Measurements from ENCODE around the gene SLIT3.

Gene SLIT3

GRCh38 chr5:169029661-169030274 is 271.2 kb downstream of the SLIT3 start:
- no peak for DNase-seq

GRCh38 chr5:169029037-169029436 is 271.9 kb downstream of the SLIT3 start:
- no peak for DNase-seq

- DNase-seq: no peak
Measured at GRCh38 chr5:169027501-169028061, 273.4 kb downstream of the SLIT3 start.

GRCh38 chr5:169025491-169025890 is 275.4 kb downstream of the SLIT3 start:
- no peak for DNase-seq

- no peak for DNase-seq
Measured at GRCh38 chr5:169024421-169024820, 276.5 kb downstream of the SLIT3 start.

GRCh38 chr5:169022718-169023117 is 278.2 kb downstream of the SLIT3 start:
- DNase-seq: no peak

- DNase-seq: no peak
Measured at GRCh38 chr5:169020102-169020501, 280.8 kb downstream of the SLIT3 start.

- no peak for DNase-seq
Measured at GRCh38 chr5:169018925-169019324, 282.0 kb downstream of the SLIT3 start.

- no peak for DNase-seq
Measured at GRCh38 chr5:169015991-169016390, 284.9 kb downstream of the SLIT3 start.

- DNase-seq: no peak
Measured at GRCh38 chr5:169013846-169014245, 287.1 kb downstream of the SLIT3 start.

GRCh38 chr5:169013208-169013728 is 287.7 kb downstream of the SLIT3 start:
- no peak for DNase-seq

GRCh38 chr5:169012450-169012849 is 288.5 kb downstream of the SLIT3 start:
- no peak for DNase-seq

- DNase-seq: no peak
Measured at GRCh38 chr5:169011451-169011850, 289.5 kb downstream of the SLIT3 start.

GRCh38 chr5:169011009-169011408 is 289.9 kb downstream of the SLIT3 start:
- DNase-seq: no peak

GRCh38 chr5:169009123-169009522 is 291.8 kb downstream of the SLIT3 start:
- DNase-seq: no peak

- DNase-seq: no peak
Measured at GRCh38 chr5:169006842-169007790, 293.8 kb downstream of the SLIT3 start.

- DNase-seq: no peak
Measured at GRCh38 chr5:169004551-169004950, 296.4 kb downstream of the SLIT3 start.

GRCh38 chr5:169003721-169004541 is 297.0 kb downstream of the SLIT3 start:
- peak; percentile 33 for DNase-seq

- no peak for DNase-seq
Measured at GRCh38 chr5:169002953-169003555, 297.9 kb downstream of the SLIT3 start.

GRCh38 chr5:169001394-169001793 is 299.5 kb downstream of the SLIT3 start:
- DNase-seq: no peak

GRCh38 chr5:168995024-168995423 is 305.9 kb downstream of the SLIT3 start:
- no peak for DNase-seq

GRCh38 chr5:168992687-168993086 is 308.3 kb downstream of the SLIT3 start:
- DNase-seq: no peak

Measured in right kidney (tissue), 1 donor.